IPS DF 19.7 (cell line): ENCODE data around the gene SLC6A7.

ENCODE experiments used
- DNase-seq: peaks from one replicate; pipeline ENCODE4 v3.0.0-alpha.2; 2013; ENCODE audit warnings: low read depth, low spot score

The SLC6A7 gene

GRCh38 chr5:150189728-150190502 is at the start of gene SLC6A7:
SLC6A7 (plus strand) TSS chr5:150190062; CDS start chr5:150190328, 266 bp downstream.
- no peak for DNase-seq

DNA sequence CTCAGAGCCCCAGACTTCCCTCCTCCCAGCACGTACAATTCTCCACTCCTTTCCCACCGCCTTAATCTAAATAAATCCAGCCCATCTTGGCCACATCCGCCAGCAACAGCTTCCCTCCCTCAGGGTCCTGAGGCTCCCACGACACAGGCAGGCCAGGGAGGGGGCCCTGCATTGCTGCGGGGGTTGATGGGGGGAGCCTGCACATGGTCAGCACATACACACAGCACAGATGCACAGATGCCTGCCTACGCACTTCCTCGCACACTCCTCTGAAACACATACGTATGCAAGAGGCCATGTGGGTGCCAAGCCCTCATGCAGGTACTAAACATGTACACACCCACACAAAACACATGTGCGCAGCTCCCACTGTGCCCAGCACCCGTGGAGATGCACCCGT is 49.0 kb upstream of the SLC6A7 start:
- DNase-seq = no peak

DNA sequence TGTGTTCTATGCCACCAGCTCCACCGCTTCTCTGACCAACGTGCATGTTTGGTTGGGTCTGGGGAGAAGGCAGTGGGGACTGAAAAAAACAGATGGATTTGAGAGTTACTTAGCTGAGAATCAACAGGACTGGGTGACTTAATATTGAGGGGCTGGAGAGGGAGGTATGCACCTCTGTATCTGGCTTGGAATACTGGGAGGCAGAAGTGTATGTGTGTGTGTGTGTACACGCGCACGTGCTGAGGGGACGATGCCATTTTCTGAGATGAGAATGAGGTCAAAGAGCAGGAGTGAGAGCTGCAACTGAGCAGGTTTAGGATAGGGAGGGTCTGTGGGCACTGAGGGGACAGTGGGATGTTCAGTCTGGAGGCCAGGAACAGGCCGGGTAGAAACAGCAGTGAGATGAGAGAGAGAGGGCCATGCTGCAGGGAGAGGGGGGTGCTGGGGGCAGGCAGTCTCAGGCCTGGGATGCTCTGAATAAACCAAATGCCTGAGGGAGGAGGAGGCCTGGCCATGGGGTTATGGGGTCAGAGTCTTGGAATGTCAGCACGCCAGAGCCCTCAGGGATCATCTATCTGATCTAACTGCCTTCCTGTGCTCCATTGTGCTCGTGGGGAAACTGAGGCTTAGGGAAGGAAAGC is 48.2 kb upstream of the SLC6A7 start:
- no peak for DNase-seq

GRCh38 chr5:150142185-150142958 is 47.5 kb upstream of the SLC6A7 start:
- no peak for DNase-seq

- DNase-seq = no peak
These were observed 46.9 kb upstream of the SLC6A7 start for GRCh38 chr5:150142959-150143349.

DNA sequence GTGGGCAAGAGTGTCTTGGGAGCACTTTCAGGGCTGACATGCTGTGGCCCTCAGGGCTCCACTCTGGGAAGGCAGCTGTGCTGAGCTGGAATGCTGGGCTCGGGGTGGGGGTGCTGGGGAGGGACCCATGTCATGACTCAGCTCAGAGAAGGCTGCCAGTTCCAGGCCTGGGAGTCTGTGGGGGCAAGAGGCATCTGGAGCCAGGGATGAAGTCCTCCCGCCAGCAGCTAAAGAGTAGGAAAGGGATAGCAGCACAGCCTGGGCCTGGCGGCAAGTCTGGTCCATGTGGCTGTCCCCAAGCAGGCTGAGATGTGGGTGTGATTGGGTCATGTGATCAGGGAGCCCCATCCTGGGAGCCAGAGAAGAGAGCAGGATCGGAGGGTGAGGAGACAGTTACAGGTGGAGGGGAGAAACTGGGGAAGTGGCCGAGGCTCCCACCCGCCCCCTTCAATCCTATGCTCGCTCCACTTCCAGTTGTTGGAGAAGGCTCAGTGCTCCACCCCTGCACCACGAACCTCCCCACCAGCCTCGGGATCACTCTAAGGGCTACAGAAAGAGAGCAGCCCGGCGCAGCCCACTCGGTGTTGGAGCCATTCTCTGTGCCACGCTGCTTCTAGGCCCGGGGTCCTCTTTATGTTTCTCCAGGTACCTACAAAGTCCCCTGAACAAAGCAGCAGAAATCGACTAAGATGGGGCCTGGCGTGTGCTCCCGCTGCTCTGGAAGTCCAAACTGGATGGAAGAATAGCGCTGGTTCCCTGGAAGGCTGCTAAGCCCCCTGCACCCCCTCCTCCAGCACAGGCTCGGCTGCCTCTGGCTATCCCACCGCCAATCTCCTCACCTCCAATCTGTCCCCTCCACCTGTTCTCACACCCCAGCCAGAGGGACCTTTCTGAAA is 46.3 kb upstream of the SLC6A7 start:
- DNase-seq = no peak

DNA sequence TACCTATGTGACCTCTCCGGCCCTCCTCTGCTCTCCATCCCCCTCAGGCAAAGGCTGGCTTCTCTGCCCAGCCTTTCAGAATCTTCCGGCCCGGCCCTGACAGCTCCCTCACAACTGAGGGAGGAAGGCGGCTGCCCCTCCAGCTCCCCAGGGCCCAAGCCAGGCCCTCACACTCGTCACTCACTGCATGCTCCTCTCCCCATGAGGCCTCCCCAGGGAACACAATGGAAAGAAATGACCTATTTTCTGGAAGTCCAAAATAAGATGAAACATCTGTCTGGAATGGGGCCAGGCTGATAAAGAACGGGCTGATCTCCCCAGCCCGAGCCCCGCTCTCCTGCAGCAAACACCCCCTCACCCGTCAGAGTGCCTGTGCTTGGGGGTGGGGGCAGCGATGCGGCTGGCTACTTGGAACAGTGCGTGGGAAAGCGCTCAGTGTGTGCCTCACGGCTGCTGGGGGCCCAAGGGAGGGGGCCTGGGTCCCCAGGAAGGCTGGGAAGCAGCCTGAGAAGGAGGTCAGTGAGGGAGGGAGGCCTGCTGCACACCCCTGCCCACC is 45.5 kb upstream of the SLC6A7 start:
- DNase-seq = no peak

DNA sequence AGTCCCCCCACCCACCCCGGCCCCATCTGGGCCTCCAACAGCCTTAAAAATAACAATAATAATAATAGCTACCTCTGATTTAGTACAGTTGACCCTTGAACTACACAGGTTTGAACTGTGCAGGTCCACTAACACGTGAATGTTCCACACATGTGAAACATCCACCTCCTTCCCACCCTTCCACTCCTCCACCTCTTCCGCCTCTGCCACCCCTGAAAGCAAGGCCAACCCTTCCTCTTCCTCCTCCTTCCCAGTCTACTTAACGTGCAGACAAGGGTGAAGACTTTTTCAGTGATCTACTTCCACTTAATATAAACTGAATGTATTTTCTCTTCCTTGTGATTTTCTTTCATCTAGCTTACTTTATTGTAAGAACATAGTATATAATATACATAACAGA is 45.0 kb upstream of the SLC6A7 start:
- no peak for DNase-seq

DNA sequence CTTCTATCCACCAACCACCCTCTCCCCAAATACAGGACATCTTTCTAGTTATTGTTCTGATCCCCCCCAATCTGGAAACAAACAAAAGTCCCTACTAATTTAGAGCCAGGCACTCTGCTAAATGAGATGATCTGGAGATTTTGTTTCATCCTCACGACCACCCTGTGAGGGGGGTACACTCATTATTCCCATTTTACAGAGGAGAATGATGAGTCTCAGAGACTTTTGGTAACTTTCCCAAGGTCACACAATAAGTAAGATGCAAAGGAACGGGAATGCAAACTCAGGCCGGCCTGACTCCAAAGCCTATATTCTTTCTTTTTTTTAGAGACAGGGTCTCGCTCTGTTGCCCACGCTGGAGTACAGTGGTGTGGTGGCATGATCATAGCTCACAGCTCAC is 43.6 kb upstream of the SLC6A7 start:
- no peak for DNase-seq

DNA sequence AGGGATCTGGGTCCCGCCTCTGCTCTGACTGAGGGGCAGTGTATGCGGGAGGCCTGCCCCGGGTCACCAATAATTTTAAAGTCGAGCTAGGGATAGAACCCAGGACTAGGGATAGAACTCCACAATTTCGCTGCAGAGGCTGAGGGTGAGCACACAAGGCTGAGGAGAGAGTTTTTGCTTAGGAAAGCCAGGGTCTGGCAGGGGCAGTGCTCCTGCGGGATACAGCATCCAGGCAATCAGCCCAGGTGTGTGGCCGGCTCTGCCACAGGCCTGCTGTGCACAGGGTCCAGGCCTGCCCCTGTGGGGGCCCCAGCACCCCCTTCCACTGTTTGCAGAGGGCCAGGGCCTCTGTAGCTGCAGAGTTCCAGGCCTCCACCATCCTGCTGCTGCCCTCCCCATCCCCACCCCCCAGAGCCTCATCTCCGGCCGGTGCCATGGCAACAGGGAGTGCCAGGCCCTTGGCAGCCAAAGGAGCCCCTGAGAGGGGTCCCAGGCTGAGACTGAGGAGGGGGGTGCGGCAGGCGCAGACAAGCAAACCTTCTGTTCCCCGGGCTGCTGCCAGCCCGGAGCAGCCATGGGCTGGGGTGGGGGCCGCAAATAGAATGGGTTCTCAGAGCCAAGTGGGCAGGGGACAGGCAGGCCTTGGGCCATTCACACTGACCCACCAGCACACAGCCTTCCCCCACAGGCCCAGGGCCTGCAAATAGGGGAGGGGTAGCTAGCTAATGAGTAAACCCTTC is 42.8 kb upstream of the SLC6A7 start:
- DNase-seq = no peak

DNA sequence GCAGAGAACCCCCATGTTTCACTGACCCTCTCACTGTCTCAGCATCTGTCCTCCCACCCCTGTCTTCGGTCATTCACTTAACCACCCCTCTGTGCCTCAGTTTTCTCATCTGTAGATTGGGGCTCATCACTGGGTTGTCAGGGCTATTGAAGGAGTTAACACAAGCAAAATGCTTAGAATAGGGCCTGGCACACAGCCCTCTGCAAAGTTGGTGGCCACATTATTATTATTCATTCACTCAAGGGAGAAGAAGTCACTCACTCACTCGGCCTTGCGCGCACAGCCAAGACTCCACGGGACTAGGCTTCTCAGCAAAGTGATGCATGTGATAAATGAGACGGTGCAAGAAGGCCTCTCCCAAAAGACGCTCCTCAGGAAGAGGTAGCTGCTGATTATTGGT is 42.2 kb upstream of the SLC6A7 start:
- DNase-seq = no peak

DNA sequence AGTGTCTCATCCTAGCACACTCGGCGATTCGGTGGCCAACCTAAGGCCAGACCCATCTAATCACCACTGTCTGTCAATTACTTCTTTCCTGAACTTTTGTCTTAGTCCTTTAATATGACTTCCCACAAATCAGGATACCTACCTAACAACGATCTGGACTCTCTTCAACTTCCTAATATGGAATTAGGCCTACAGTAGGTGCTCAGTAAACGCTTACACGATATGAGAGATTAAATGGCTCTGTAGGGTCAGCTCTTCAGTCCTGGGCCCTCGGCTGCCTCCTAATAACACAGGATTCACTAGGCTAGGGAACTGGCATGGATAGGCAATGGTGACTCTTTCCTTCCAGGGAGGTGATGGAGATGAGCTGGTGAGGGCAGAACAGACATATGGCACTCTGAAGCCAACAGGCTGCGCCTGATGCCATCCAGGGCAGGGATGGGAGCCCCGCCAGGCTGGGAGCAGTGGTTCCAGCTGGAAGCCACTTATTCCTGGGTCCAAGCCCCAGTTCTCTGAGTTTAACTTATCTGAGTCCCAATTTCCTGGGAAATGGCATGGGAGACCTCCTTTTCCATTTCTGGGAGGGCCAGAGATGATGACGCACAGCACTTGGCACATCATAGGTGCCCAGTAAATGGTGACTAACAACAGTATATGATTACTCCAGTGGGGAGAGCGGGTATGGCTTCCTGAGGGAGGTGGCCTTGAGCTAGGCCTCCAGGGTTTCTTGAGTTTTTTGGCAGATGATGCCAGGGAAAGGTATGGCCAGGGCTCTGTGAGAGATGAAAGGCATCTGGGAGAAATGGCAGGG is 41.5 kb upstream of the SLC6A7 start:
- no peak for DNase-seq

GRCh38 chr5:150149618-150150017 is 40.2 kb upstream of the SLC6A7 start:
- DNase-seq = no peak

GRCh38 chr5:150152636-150153462 is 37.0 kb upstream of the SLC6A7 start:
- no peak for DNase-seq

DNA sequence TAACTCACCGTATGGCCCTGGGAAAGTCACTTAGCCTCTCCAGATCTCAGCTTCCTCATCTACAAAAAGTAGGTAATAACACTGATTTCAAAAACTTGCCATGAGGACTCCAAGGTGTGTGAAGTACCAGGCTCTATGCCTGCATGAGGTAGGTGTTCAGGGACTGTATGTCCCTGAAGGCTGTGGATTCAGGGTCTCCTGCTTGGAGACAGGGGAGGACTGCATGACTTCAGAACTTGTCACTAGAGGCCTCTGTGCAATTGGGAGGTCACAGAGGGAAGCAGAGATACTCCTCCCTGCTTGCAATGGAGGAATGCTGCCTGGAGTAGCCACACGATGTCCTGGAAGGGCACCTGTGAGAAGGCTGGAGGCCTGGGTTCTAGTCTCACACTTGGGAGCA is 36.4 kb upstream of the SLC6A7 start:
- no peak for DNase-seq

DNA sequence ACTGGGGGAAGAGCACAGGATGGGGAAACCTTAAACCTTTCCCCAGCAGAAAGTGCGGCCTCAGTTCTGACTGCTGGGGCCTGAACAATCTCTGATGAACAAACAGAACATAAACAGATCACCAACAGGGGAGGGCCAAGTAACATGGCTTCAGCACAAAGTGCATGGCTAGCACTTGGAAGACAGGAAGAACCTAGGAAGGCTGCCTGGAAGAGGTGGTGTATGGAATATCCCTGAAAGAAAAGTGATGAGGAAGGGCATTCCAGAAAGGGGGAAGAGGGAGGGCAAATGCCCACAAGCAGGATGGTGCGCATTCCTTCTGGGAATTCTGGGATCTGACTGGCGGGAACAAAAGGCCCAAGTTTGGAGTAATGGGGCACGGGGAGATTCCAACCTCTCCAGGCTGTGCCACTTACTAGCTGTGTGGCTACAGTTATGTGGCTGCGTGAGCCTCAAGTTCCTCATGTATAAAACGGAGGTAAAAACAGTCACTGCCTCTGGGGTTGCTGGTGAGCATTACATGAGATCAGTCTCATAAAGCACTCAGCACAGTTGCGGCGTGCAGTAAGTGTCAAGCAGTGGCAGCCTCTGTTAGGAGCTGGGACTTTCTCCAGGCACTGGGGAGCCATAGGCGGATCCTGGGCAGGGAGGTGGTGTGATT is 35.8 kb upstream of the SLC6A7 start:
- DNase-seq = no peak

- DNase-seq = no peak
These were observed 35.2 kb upstream of the SLC6A7 start for GRCh38 chr5:150154618-150155128.
